Smooth muscle cell (in vitro differentiated cells): ENCODE measurements around the gene SPATA32. TPM values are rescaled to one million over a fixed set of nuclear protein-coding genes. Genes with fewer than 3 reads are reported as not detected.

ENCODE experiments used
- DNase-seq: peaks from one replicate; lab custom pipeline; 2025; ENCODE audit not compliant: unreplicated experiment; lab: John Stamatoyannopoulos, UW
- H2AFZ ChIP-seq: fragments of 200-600 bp; sonication (generic); 2 replicates; pipeline ENCODE4 v1.6.0; 2016; ENCODE audit warnings: antibody characterized with exemption, low read depth, mild to moderate bottlenecking
- H3F3A ChIP-seq: fragments of 200-600 bp; sonication (generic); 2 replicates; pipeline ENCODE4 v1.6.0; 2017; ENCODE audit warnings: antibody characterized with exemption, low read depth
- H3K27ac ChIP-seq: fragments of 200-600 bp; sonication (generic); 2 replicates; pipeline ENCODE4 v1.5.1; 2016; ENCODE audit warnings: low read depth, mild to moderate bottlenecking
- H3K27me3 ChIP-seq: fragments of 200-600 bp; sonication (generic); 2 replicates; pipeline ENCODE4 v1.6.1; 2016; ENCODE audit warnings: low read depth, mild to moderate bottlenecking
- H3K36me3 ChIP-seq: fragments of 200-600 bp; sonication (generic); 2 replicates; pipeline ENCODE4 v1.5.1; 2016; ENCODE audit warnings: low read depth
- H3K4me1 ChIP-seq: fragments of 200-600 bp; sonication (generic); 2 replicates; pipeline ENCODE4 v1.5.1; 2016; ENCODE audit warnings: low read depth
- H3K4me2 ChIP-seq: fragments of 200-600 bp; sonication (generic); 2 replicates; pipeline ENCODE4 v1.6.0; 2016; ENCODE audit warnings: mild to moderate bottlenecking
- H3K4me3 ChIP-seq: fragments of 200-600 bp; sonication (generic); 2 replicates; pipeline ENCODE4 v1.5.1; 2016; ENCODE audit warnings: mild to moderate bottlenecking
- H3K79me2 ChIP-seq: fragments of 200-600 bp; sonication (generic); 2 replicates; pipeline ENCODE4 v1.6.0; 2016; ENCODE audit warnings: low read depth, mild to moderate bottlenecking
- H3K9ac ChIP-seq: fragments of 200-600 bp; sonication (generic); 2 replicates; pipeline ENCODE4 v1.6.0; 2016; ENCODE audit warnings: low read depth
- H3K9me3 ChIP-seq: fragments of 200-600 bp; sonication (generic); replicated peaks from 2 replicates; pipeline ENCODE4 v1.5.1; 2016; ENCODE audit warnings: low read depth
- H4K20me1 ChIP-seq: fragments of 200-600 bp; sonication (generic); 2 replicates; pipeline ENCODE4 v1.6.0; 2016; ENCODE audit warnings: low read depth
- WGBS: methylation state at CpG from one replicate; pipeline ENCODE4 v1.1.7; 2016; ENCODE audit warnings: low lambda C conversion rate; 5-methylcytosine and 5-hydroxymethylcytosine counted together
- polyA plus RNA-seq: library from polyadenylated mRNA; unstranded; fragments of >200 nt; fragmentation: Nextera tagmentation; extraction: Ambion mirVana; gene quantifications from 2 replicates; pipeline ENCODE4 v1.2.1, GENCODE V29; 2016
- total RNA-seq: library from RNA; depleted of rRNA; stranded (reverse); fragments of >200 nt; gene quantifications from 2 replicates; pipeline ENCODE4 v1.2.3, GENCODE V29; 2014
- TF ChIP-seq, protein P1 (sequence below): fragments of 200-600 bp; sonication (generic); IDR thresholded peaks from 2 replicates; pipeline ENCODE4 v1.5.1; 2017; ENCODE audit warnings: borderline replicate concordance, mild to moderate bottlenecking, antibody characterized with exemption; ENCODE audit not compliant: insufficient read depth, poor library complexity, severe bottlenecking

SPATA32 gene
- total and polyA plus RNA-seq, 2 experiments from 2014 or later, result not detected

DNA sequence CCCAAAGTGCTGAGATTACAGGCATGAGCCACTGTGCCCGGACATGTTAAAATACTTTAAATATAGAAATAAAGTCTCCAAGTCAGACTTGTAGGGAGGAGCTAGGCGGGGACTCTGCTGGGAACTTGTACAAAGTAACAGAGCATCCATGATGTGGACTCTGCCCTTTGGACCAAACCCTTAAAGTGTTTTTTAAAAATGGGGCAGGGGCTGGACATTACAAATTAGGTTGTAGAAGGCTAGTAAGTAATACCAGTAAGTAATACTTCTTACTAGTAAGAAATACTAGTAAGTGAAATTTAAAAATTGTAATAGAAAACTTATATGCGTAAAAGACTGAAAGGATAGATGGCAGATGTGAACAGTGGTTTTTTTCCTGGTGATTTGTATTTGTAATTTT, 9.7 kb upstream of the SPATA32 start:
- H3K27ac ChIP-seq, result no peak overlapping the region
- no peak overlapping the region for H3K4me3 ChIP-seq
- no peak overlapping the region for H2AFZ ChIP-seq
- H3K9ac ChIP-seq, result no peak overlapping the region
- H3K4me1 ChIP-seq, result no peaks in the 10 kb centered on the region
- H3K79me2 ChIP-seq, result no peaks in the 10 kb centered on the region
- no peaks in the 10 kb centered on the region for H3K9me3 ChIP-seq
- H3K27me3 ChIP-seq, result no peaks in the 10 kb centered on the region
- no peaks in the 10 kb centered on the region for H3F3A ChIP-seq
- H3K4me2 ChIP-seq, result no peak overlapping the region
- TF ChIP-seq, protein P1, sequence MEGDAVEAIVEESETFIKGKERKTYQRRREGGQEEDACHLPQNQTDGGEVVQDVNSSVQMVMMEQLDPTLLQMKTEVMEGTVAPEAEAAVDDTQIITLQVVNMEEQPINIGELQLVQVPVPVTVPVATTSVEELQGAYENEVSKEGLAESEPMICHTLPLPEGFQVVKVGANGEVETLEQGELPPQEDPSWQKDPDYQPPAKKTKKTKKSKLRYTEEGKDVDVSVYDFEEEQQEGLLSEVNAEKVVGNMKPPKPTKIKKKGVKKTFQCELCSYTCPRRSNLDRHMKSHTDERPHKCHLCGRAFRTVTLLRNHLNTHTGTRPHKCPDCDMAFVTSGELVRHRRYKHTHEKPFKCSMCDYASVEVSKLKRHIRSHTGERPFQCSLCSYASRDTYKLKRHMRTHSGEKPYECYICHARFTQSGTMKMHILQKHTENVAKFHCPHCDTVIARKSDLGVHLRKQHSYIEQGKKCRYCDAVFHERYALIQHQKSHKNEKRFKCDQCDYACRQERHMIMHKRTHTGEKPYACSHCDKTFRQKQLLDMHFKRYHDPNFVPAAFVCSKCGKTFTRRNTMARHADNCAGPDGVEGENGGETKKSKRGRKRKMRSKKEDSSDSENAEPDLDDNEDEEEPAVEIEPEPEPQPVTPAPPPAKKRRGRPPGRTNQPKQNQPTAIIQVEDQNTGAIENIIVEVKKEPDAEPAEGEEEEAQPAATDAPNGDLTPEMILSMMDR, result no peak
- no peak for DNase-seq
- no peaks in the 10 kb centered on the region for H3K36me3 ChIP-seq
- 94% methylated on average over 3 of the region's 3 CpGs for WGBS
- no peaks in the 10 kb centered on the region for H4K20me1 ChIP-seq

DNA sequence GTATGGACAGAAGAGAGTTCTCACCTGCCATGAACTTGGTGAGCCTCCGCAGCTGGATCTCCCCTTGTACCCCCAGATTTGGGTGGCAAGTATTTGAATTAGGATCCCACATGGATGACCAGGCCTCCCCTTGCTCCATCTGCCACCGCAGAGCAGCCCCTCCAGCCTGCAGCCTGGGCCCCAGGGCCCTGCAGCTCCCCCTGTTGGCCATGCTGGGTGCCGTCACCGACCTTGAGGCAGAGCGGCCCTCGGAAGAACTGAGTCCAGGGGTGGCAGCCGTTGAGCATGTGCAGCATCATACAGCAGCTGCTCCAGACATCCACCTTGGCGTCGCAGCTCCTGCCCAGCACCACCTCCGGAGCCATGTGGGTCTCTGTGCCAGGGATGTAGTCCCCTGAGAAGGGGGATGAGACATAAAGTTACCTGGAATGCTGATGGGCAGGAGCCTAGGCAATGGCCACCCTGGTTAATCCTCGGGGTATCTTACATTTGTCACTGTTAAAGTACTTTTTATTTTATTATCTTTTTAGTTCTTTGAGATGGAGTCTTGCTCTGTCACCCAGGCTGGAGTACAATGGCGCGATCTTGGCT, 9.0 kb upstream of the SPATA32 start:
- no peaks in the 10 kb centered on the region for H3F3A ChIP-seq
- no peaks in the 10 kb centered on the region for H3K9me3 ChIP-seq
- no peak overlapping the region for H2AFZ ChIP-seq
- no peak overlapping the region for H3K4me2 ChIP-seq
- peaks cover 3% of the 10 kb centered on the region for H4K20me1 ChIP-seq
- DNase-seq, result no peak
- H3K27ac ChIP-seq, result no peak overlapping the region
- 84% methylated on average over 13 of the region's 13 CpGs for WGBS
- no peaks in the 10 kb centered on the region for H3K36me3 ChIP-seq
- no peaks in the 10 kb centered on the region for H3K79me2 ChIP-seq
- H3K9ac ChIP-seq, result no peak overlapping the region
- TF ChIP-seq, protein P1, result peak; percentile 45
- H3K27me3 ChIP-seq, result no peaks in the 10 kb centered on the region
- H3K4me1 ChIP-seq, result no peaks in the 10 kb centered on the region
- no peak overlapping the region for H3K4me3 ChIP-seq

DNA sequence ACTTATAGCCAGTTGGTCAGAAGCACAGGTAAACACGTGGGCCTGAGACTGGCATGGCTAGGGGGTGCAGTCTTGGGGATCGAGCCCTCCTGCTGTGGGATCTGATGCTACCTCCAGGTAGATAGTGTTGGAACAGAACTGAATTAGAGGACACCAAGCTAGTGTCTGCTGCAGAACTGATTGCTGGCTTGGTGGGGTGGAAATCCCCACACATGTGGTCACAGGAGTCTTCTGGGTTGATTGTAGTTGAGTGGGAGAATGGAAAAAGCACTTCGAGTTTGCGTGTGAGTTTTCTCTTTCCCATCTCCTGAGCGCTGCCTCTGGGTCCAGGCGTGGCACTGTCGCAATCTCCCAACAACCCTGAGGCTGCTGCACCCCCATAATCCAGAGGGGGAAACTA, 8.0 kb upstream of the SPATA32 start:
- Histone ChIP-seq H3K9me3 (no peaks in the 10 kb centered on the region), H3K9ac (no peak overlapping the region), H3K79me2 (no peaks in the 10 kb centered on the region), H3K36me3 (no peaks in the 10 kb centered on the region), H4K20me1 (peaks cover 4% of the 10 kb centered on the region), H3K4me3 (no peak overlapping the region), H3F3A (no peaks in the 10 kb centered on the region), H2AFZ (no peak overlapping the region), H3K4me2 (no peak overlapping the region), H3K27me3 (no peaks in the 10 kb centered on the region), H3K4me1 (no peaks in the 10 kb centered on the region), H3K27ac (no peak overlapping the region)
- TF ChIP-seq, protein P1, result no peak
- 96% methylated on average over 7 of the region's 7 CpGs for WGBS
- DNase-seq, result no peak

DNA sequence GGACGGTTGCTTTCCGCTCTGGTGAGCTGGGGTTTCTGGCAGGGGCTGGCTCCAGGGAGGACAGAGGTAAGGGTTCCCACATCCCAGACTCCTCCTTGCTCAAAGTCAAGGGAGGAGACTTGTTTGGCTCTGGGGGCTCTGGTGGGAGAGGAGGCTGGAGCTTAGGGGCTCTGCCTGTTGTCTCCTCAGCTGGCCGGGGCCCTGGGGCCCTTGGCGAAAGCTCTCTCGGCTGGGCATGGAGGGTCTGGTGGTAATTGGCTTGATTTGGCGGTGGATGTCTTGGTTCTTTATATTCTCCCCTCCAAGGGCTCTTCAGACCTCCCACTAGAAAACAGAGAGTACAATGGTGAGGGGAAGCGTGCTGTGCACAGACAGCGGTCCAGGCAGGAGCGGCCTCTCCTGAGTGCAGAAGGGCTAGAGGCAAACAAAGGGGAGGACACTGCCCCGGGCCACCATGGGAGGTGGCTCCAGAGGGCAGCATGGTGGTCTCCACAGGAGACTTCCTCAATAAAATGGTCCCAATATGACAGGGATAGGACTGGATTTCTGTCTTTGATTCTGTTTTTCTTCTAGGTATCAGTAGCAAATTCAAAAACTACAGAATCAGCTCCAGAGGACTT, 5.7 kb upstream of the SPATA32 start:
- Histone ChIP-seq H3K4me1 (no peaks in the 10 kb centered on the region), H3K36me3 (no peaks in the 10 kb centered on the region)
- WGBS, result over 99% methylated on average over 10 of the region's 10 CpGs

More for the DNA sequence above, 5.7 kb upstream of the SPATA32 start:
- Histone ChIP-seq H4K20me1 (peaks cover 4% of the 10 kb centered on the region), H2AFZ (no peak overlapping the region), H3F3A (no peaks in the 10 kb centered on the region), H3K27me3 (no peaks in the 10 kb centered on the region), H3K27ac (no peak overlapping the region), H3K4me2 (no peak overlapping the region), H3K9ac (no peak overlapping the region), H3K9me3 (no peaks in the 10 kb centered on the region), H3K4me3 (no peak overlapping the region), H3K79me2 (no peaks in the 10 kb centered on the region)
- TF ChIP-seq, protein P1, result no peak
- no peak for DNase-seq
